Liver (tissue), 3 donors: ENCODE data around the gene C6orf163.

Source experiments
- GABPA ChIP-seq, 2 donors: IDR thresholded peaks in 1 of 2; conservative IDR thresholded peaks in 1 of 2; 2 replicates each; pipeline ENCODE4 v1.6.1; 2016; ENCODE audit warnings: antibody characterized with exemption in 2 of 2, mild to moderate bottlenecking in 1 of 2, moderate library complexity in 1 of 2
- NR2F2 ChIP-seq: IDR thresholded peaks from 2 replicates; pipeline ENCODE4 v1.6.1; 2016; ENCODE audit warnings: antibody characterized with exemption
- RAD21 ChIP-seq, 2 donors: IDR thresholded peaks; 2 replicates each; pipeline ENCODE4 v1.6.1; 2016; ENCODE audit warnings: antibody characterized with exemption in 2 of 2, mild to moderate bottlenecking in 2 of 2
- YY1 ChIP-seq: IDR thresholded peaks from 2 replicates; pipeline ENCODE4 v1.6.1; 2016; ENCODE audit warnings: antibody characterized with exemption, mild to moderate bottlenecking
- TF ChIP-seq, protein P1 (sequence below): IDR thresholded peaks from 2 replicates; pipeline ENCODE4 v1.6.1; 2016; ENCODE audit warnings: antibody characterized with exemption
- TF ChIP-seq, protein P2 (sequence below): IDR thresholded peaks from 2 replicates; pipeline ENCODE4 v1.6.1; 2016; ENCODE audit warnings: antibody characterized with exemption, mild to moderate bottlenecking
- TF ChIP-seq, protein P3 (sequence below): fragments of 150-350 bp; IDR thresholded peaks from 2 replicates; pipeline ENCODE4 v1.5.1; 2017; ENCODE audit warnings: improper control_type of control experiment, low read depth, low read length; ENCODE audit not compliant: missing input control
- TF ChIP-seq, protein P4 (sequence below): IDR thresholded peaks from 2 replicates; pipeline ENCODE4 v1.6.1; 2016; ENCODE audit warnings: antibody characterized with exemption
- donor health status: healthy.
- donor health status: healthy.

DNA sequence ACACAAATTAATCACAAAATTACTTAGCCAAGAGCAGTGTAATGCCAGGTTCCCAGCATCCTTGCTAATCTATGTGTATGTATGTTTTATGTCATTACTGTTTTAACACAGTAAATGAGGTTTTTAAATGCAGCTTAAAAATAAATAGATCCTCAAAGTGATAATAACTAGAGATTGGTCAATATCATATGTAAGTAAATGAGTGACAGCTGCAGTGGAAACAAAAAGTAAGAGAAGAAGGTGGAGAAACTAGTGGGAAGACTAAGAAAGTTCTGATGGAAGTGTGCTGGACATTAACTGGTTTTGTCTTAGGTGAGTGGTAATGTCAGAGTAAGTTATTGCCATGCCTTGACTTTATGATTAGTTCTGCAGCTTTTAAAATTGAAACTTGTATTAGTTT, 13.7 kb upstream of the C6orf163 start:
- TF ChIP-seq, protein P1, sequence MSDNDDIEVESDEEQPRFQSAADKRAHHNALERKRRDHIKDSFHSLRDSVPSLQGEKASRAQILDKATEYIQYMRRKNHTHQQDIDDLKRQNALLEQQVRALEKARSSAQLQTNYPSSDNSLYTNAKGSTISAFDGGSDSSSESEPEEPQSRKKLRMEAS = no peak
- TF ChIP-seq, protein P2, sequence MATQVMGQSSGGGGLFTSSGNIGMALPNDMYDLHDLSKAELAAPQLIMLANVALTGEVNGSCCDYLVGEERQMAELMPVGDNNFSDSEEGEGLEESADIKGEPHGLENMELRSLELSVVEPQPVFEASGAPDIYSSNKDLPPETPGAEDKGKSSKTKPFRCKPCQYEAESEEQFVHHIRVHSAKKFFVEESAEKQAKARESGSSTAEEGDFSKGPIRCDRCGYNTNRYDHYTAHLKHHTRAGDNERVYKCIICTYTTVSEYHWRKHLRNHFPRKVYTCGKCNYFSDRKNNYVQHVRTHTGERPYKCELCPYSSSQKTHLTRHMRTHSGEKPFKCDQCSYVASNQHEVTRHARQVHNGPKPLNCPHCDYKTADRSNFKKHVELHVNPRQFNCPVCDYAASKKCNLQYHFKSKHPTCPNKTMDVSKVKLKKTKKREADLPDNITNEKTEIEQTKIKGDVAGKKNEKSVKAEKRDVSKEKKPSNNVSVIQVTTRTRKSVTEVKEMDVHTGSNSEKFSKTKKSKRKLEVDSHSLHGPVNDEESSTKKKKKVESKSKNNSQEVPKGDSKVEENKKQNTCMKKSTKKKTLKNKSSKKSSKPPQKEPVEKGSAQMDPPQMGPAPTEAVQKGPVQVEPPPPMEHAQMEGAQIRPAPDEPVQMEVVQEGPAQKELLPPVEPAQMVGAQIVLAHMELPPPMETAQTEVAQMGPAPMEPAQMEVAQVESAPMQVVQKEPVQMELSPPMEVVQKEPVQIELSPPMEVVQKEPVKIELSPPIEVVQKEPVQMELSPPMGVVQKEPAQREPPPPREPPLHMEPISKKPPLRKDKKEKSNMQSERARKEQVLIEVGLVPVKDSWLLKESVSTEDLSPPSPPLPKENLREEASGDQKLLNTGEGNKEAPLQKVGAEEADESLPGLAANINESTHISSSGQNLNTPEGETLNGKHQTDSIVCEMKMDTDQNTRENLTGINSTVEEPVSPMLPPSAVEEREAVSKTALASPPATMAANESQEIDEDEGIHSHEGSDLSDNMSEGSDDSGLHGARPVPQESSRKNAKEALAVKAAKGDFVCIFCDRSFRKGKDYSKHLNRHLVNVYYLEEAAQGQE = no peak
- TF ChIP-seq, protein P3, sequence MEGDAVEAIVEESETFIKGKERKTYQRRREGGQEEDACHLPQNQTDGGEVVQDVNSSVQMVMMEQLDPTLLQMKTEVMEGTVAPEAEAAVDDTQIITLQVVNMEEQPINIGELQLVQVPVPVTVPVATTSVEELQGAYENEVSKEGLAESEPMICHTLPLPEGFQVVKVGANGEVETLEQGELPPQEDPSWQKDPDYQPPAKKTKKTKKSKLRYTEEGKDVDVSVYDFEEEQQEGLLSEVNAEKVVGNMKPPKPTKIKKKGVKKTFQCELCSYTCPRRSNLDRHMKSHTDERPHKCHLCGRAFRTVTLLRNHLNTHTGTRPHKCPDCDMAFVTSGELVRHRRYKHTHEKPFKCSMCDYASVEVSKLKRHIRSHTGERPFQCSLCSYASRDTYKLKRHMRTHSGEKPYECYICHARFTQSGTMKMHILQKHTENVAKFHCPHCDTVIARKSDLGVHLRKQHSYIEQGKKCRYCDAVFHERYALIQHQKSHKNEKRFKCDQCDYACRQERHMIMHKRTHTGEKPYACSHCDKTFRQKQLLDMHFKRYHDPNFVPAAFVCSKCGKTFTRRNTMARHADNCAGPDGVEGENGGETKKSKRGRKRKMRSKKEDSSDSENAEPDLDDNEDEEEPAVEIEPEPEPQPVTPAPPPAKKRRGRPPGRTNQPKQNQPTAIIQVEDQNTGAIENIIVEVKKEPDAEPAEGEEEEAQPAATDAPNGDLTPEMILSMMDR = no peak
- TF ChIP-seq YY1 = no peak
- TF ChIP-seq NR2F2 = no peak
- TF ChIP-seq RAD21 (IDR thresholded peaks at IDR 0.05) = no peak
- no peak for TF ChIP-seq GABPA (IDR thresholded peaks at IDR 0.05 in 1 of 2, conservative IDR thresholded peaks at IDR 0.05 in 1 of 2)
- TF ChIP-seq, protein P4, sequence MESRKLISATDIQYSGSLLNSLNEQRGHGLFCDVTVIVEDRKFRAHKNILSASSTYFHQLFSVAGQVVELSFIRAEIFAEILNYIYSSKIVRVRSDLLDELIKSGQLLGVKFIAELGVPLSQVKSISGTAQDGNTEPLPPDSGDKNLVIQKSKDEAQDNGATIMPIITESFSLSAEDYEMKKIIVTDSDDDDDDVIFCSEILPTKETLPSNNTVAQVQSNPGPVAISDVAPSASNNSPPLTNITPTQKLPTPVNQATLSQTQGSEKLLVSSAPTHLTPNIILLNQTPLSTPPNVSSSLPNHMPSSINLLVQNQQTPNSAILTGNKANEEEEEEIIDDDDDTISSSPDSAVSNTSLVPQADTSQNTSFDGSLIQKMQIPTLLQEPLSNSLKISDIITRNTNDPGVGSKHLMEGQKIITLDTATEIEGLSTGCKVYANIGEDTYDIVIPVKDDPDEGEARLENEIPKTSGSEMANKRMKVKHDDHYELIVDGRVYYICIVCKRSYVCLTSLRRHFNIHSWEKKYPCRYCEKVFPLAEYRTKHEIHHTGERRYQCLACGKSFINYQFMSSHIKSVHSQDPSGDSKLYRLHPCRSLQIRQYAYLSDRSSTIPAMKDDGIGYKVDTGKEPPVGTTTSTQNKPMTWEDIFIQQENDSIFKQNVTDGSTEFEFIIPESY = no peak
